Peyer's patch (tissue), 4 donors: ENCODE data around the gene NDUFB10. TPM values are rescaled to one million over a fixed set of nuclear protein-coding genes. Genes with fewer than 3 reads are reported as not detected.
A peak's percentile ranks its signal among the peaks of the same experiment; 100 is the strongest.

Experiments
- DNase-seq, 3 donors: peaks; one replicate each; pipeline ENCODE4 v3.0.0-alpha.2; 2017 to 2019
- H3K27ac ChIP-seq, 4 donors: fragments of 200-600 bp; sonication (generic); one replicate each; pipeline ENCODE4 v1.5.1; 2016 to 2019
- H3K27me3 ChIP-seq, 2 donors: fragments of 200-600 bp; sonication (generic); one replicate each; pipeline ENCODE4 v1.5.1; 2019
- H3K36me3 ChIP-seq, 3 donors: fragments of 200-600 bp; sonication (generic); one replicate each; pipeline ENCODE4 v1.5.1; 2016 to 2019
- H3K4me1 ChIP-seq, 4 donors: fragments of 200-600 bp; sonication (generic); one replicate each; pipeline ENCODE4 v1.5.1; 2016 to 2019
- H3K4me3 ChIP-seq, 4 donors: fragments of 200-600 bp; sonication (generic); 1 replicate in 3 of 4; 2 replicates in 1 of 4; pipeline ENCODE4 v1.5.1; 2016 to 2019; ENCODE audit warnings: mild to moderate bottlenecking in 1 of 4
- H3K9me3 ChIP-seq, 4 donors: fragments of 200-600 bp; sonication (generic); one replicate each; pipeline ENCODE4 v1.5.1; 2016 to 2019; ENCODE audit warnings: mild to moderate bottlenecking in 1 of 4
- POLR2A ChIP-seq, 2 donors: fragments of 450-650 bp; IDR thresholded peaks; one replicate each; pipeline ENCODE4 v1.5.1; 2017; ENCODE audit warnings: antibody characterized with exemption in 2 of 2, mild to moderate bottlenecking in 2 of 2, moderate library complexity in 2 of 2
- total RNA-seq, 4 donors: library from RNA; depleted of rRNA; stranded (reverse); fragments of >200 nt; gene quantifications; one replicate each; pipeline ENCODE4 v1.1.0, GENCODE V29; 2016
- TF ChIP-seq, protein P1 (sequence below), 6 experiments: fragments of 450-650 bp in 4 of 6; fragments of 200-600 bp in 2 of 6; sonication (generic) in 1 of 6; IDR thresholded peaks; one replicate each; pipeline ENCODE4 v1.5.1; 2017 to 2019; ENCODE audit warnings: antibody characterized with exemption in 6 of 6, mild to moderate bottlenecking in 3 of 6, moderate library complexity in 1 of 6

Gene NDUFB10
- total RNA-seq, 4 donors from 2014 or later, result 55.3 to 373 (median 236) TPM

DNA sequence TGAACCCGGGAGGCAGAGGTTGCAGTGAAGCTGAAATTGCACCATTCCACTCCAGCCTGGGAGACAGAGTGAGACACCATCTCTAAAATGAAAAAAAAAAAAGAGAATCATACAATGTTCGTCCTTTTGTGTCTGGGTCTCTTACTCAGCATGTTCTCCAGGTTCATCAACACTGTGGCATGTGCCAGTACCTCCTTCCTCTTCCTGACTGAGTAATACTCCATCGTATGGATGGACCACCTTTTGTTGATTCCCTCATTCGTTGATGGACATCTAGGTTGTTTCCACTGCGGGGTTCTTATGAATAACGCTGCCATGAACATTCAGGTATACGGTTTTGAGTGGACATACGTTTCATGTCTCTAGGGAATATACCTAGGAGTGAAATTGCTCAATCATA is 37.0 kb upstream of the NDUFB10 start:
- Histone ChIP-seq H3K36me3 (no peaks in the 10 kb centered on the region), H3K4me1 (peaks cover 0 to 21% (median 1%) of the 10 kb centered on the region in 4 donors), H3K4me3 (no peak overlapping the region), H3K9me3 (no peaks in the 10 kb centered on the region), H3K27me3 (peaks cover 0 to 26% of the 10 kb centered on the region in 2 donors), H3K27ac (no peak overlapping the region)
- TF ChIP-seq, protein P1, sequence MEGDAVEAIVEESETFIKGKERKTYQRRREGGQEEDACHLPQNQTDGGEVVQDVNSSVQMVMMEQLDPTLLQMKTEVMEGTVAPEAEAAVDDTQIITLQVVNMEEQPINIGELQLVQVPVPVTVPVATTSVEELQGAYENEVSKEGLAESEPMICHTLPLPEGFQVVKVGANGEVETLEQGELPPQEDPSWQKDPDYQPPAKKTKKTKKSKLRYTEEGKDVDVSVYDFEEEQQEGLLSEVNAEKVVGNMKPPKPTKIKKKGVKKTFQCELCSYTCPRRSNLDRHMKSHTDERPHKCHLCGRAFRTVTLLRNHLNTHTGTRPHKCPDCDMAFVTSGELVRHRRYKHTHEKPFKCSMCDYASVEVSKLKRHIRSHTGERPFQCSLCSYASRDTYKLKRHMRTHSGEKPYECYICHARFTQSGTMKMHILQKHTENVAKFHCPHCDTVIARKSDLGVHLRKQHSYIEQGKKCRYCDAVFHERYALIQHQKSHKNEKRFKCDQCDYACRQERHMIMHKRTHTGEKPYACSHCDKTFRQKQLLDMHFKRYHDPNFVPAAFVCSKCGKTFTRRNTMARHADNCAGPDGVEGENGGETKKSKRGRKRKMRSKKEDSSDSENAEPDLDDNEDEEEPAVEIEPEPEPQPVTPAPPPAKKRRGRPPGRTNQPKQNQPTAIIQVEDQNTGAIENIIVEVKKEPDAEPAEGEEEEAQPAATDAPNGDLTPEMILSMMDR (IDR thresholded peaks at IDR 0.05), result no peak
- TF ChIP-seq POLR2A (IDR thresholded peaks at IDR 0.05), result no peak
- no peak for DNase-seq

DNA sequence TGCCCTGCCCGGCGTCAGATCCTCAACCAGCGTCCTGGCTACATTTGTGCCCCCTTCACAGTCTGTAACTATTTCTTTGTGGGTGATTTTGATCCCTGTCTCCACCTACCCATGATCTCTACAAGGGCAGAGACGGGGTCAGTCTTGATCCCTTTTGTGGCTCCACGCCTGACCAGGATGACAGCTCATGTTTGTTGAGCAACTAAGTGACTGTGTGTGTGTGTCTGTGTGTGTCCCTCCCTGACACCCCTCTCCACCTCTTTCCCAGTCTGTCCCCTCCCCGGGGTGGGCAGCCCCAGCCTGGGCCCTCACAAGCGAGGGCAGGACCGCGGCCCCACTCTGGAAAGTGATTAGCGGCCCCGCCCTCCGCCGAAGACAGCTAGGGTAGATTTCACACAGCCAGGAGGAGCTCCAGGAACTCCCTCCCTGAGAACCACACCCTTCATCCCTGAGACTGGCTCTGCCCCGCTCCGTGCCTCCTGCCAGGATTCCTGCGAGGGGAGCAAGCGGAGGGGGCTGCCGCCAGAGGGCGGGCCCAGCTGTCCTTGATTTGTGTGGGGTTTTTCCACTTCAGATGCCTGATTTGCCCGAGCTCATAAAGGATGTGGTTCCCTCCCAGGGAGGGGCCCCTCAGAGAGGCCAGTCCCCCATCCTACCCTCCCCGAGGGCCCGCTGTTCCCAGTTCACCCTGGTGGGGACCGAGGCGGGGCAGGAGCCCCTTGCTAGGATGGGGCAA is 35.9 kb upstream of the NDUFB10 start:
- DNase-seq, result peak in 1 of 3 donors; percentile 68
- Histone ChIP-seq H3K4me3 (no peak overlapping the region), H3K36me3 (no peaks in the 10 kb centered on the region), H3K27me3 (peaks cover 0 to 21% of the 10 kb centered on the region in 2 donors), H3K27ac (no peak overlapping the region), H3K4me1 (peaks cover 0 to 13% (median 1%) of the 10 kb centered on the region in 4 donors), H3K9me3 (no peaks in the 10 kb centered on the region)
- TF ChIP-seq POLR2A (IDR thresholded peaks at IDR 0.05), result no peak
- TF ChIP-seq, protein P1 (IDR thresholded peaks at IDR 0.05), result peak in 3 of 6 experiments; percentile 9 to 21 (median 12)

GRCh38 chr16:1924095-1924494 is 35.2 kb upstream of the NDUFB10 start:
- no peak for TF ChIP-seq POLR2A (IDR thresholded peaks at IDR 0.05)
- TF ChIP-seq, protein P1 (IDR thresholded peaks at IDR 0.05), result no peak
- Histone ChIP-seq H3K9me3 (no peaks in the 10 kb centered on the region), H3K27ac (no peak overlapping the region)

GRCh38 chr16:1926271-1926670 is 33.1 kb upstream of the NDUFB10 start:
- Histone ChIP-seq H3K27me3 (no peaks in the 10 kb centered on the region), H3K36me3 (no peaks in the 10 kb centered on the region)
- DNase-seq, result no peak

More at GRCh38 chr16:1924095-1924494, 35.2 kb upstream of the NDUFB10 start:
- DNase-seq, result no peak
- no peaks in the 10 kb centered on the region for H3K36me3 ChIP-seq
- no peak overlapping the region for H3K4me3 ChIP-seq
- peaks cover 0 to 15% of the 10 kb centered on the region in 2 donors for H3K27me3 ChIP-seq
- H3K4me1 ChIP-seq, result peaks cover 0 to 13% (median 1%) of the 10 kb centered on the region in 4 donors

GRCh38 chr16:1929105-1929504 is 30.2 kb upstream of the NDUFB10 start:
- H3K9me3 ChIP-seq, result no peaks in the 10 kb centered on the region
- DNase-seq, result no peak
- TF ChIP-seq POLR2A (IDR thresholded peaks at IDR 0.05), result no peak
- TF ChIP-seq, protein P1 (IDR thresholded peaks at IDR 0.05), result no peak
- no peaks in the 10 kb centered on the region for H3K36me3 ChIP-seq
- peaks cover 0 to 14% (median 5%) of the 10 kb centered on the region in 4 donors for H3K4me1 ChIP-seq
- H3K27me3 ChIP-seq, result no peaks in the 10 kb centered on the region
- peak overlapping the region; percentile 60 to 73 (median 69) for H3K4me3 ChIP-seq
- peak overlapping the region; percentile 65 to 78 (median 70) for H3K27ac ChIP-seq

More at GRCh38 chr16:1926271-1926670, 33.1 kb upstream of the NDUFB10 start:
- peaks cover 3 to 24% (median 5%) of the 10 kb centered on the region in 4 donors for H3K4me1 ChIP-seq
- no peaks in the 10 kb centered on the region for H3K9me3 ChIP-seq
- H3K27ac ChIP-seq, result no peak overlapping the region
- H3K4me3 ChIP-seq, result no peak overlapping the region
- TF ChIP-seq, protein P1 (IDR thresholded peaks at IDR 0.05), result no peak
- TF ChIP-seq POLR2A (IDR thresholded peaks at IDR 0.05), result no peak
